Vagina (tissue), 2 donors: Measurements from ENCODE around the gene RNF10.
"Not testable (repeated sequence)": the region's sequence is repeated elsewhere in the genome, so short reads cannot be mapped to it uniquely, and the experiment has no call there.

Source experiments
- CTCF ChIP-seq, 3 experiments: fragments of 450-650 bp in 2 of 3; fragments of 200-600 bp in 1 of 3; sonication (generic) in 1 of 3; IDR thresholded peaks; one replicate each; pipeline ENCODE4 v1.5.1; 2017 to 2019; ENCODE audit warnings: antibody characterized with exemption in 3 of 3, mild to moderate bottlenecking in 2 of 3, moderate library complexity in 2 of 3
- POLR2A ChIP-seq, 2 donors: fragments of 450-650 bp; IDR thresholded peaks; one replicate each; pipeline ENCODE4 v1.6.1; 2017; ENCODE audit warnings: antibody characterized with exemption in 2 of 2, mild to moderate bottlenecking in 2 of 2, moderate library complexity in 2 of 2
- POLR2AphosphoS5 ChIP-seq, 2 donors: sonication (generic); formaldehyde crosslinking; IDR thresholded peaks; one replicate each; pipeline ENCODE4 v1.9.0; 2017; ENCODE audit warnings: antibody characterized with exemption in 2 of 2, mild to moderate bottlenecking in 2 of 2, low read depth in 1 of 2; ENCODE audit not compliant: insufficient read depth in 1 of 2

GRCh38 chr12:120602416-120602815 lies 68.3 kb downstream of the RNF10 start:
- not testable (repeated sequence) for TF ChIP-seq CTCF (IDR thresholded peaks at IDR 0.05); POLR2A (IDR thresholded peaks at IDR 0.05); POLR2AphosphoS5 (IDR thresholded peaks at IDR 0.05; ENCODE audit: insufficient read depth in 1 of 2, low read depth in 1 of 2)
